NB4 (cell line): ENCODE results near the gene OPA3.

Source experiments
- DNase-seq: peaks from one replicate; pipeline ENCODE4 v3.0.0; 2010; ENCODE audit warnings: low read depth
- H3K4me3 ChIP-seq: one replicate; pipeline ENCODE4 v1.5.1; 2011; ENCODE audit warnings: mild to moderate bottlenecking, low read depth, low read length, moderate library complexity
- MYC ChIP-seq: IDR thresholded peaks from 2 replicates; pipeline ENCODE4 v1.6.1; 2011; ENCODE audit warnings: low read depth, low read length
- POLR2A ChIP-seq: IDR thresholded peaks from 2 replicates; pipeline ENCODE4 v1.6.1; 2011; ENCODE audit warnings: mild to moderate bottlenecking; ENCODE audit not compliant: insufficient read length; ENCODE audit errors: extremely low read depth
- TF ChIP-seq, protein P1 (sequence below): IDR thresholded peaks from one replicate; pipeline ENCODE4 v1.5.1; 2012; ENCODE audit warnings: low read depth, low read length
- TF ChIP-seq, protein P2 (sequence below): IDR thresholded peaks from 2 replicates; pipeline ENCODE4 v1.6.1; 2011; ENCODE audit warnings: low read depth, low read length

Gene OPA3

DNA sequence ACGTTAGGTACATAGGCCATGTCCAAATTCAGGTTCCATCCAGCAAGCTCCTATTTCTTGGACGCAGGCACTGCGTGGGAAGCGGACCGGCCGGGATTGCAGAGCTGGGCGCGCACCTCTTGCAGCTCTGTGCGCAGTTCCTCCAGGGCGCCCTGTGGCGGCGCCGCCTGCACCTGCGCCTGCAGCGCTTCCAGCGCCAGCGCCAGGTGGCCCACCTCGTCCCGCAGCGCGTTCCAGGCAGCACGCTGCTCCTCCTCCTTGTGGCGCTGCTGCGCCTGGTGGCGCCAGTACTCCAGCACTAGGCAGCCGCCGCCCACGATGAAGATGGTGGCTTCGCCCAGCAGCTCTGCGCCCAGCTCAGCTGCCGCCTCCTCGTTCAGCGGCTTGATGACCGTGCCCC lies 31.1 kb downstream of the OPA3 start:
- no peak for TF ChIP-seq POLR2A
- TF ChIP-seq, protein P1, sequence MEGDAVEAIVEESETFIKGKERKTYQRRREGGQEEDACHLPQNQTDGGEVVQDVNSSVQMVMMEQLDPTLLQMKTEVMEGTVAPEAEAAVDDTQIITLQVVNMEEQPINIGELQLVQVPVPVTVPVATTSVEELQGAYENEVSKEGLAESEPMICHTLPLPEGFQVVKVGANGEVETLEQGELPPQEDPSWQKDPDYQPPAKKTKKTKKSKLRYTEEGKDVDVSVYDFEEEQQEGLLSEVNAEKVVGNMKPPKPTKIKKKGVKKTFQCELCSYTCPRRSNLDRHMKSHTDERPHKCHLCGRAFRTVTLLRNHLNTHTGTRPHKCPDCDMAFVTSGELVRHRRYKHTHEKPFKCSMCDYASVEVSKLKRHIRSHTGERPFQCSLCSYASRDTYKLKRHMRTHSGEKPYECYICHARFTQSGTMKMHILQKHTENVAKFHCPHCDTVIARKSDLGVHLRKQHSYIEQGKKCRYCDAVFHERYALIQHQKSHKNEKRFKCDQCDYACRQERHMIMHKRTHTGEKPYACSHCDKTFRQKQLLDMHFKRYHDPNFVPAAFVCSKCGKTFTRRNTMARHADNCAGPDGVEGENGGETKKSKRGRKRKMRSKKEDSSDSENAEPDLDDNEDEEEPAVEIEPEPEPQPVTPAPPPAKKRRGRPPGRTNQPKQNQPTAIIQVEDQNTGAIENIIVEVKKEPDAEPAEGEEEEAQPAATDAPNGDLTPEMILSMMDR = no peak
- TF ChIP-seq, protein P2, sequence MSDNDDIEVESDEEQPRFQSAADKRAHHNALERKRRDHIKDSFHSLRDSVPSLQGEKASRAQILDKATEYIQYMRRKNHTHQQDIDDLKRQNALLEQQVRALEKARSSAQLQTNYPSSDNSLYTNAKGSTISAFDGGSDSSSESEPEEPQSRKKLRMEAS = no peak
- TF ChIP-seq MYC = no peak
- H3K4me3 ChIP-seq = no peak overlapping the region
- DNase-seq = no peak

DNA sequence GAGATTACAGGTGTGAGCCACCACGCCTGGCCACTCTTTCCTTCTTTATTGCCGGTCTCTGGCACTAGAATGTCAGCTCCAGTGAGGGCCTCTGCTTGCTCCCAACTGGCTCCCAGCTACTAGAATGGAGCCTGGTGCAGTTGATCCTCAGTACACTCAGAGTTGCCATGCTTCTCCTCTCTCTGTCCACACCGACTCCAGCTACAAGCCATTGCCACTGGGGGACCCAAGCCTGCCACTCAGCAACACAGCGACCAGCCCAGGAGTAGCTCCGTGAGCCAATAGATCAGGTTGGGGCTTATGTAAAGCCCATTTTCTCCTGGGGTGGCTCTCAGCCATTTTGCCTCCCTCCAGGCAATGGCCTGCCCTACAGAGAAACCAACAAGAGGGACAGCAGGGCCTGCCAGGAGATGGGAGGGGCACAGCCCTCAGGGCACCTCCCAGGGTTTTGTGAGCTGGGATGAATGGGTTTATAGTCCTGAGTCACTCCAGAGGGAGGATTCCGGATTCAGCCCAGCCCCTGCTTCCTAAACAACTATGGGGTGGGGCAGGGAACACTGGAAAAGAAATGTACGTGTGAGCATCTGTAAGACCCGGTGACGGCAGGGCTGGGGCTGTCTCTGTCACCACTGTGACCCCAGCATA lies 36.5 kb downstream of the OPA3 start:
- DNase-seq = no peak
- TF ChIP-seq POLR2A (no peak), MYC (no peak)
- TF ChIP-seq, protein P2 = no peak
- TF ChIP-seq, protein P1 = no peak

DNA sequence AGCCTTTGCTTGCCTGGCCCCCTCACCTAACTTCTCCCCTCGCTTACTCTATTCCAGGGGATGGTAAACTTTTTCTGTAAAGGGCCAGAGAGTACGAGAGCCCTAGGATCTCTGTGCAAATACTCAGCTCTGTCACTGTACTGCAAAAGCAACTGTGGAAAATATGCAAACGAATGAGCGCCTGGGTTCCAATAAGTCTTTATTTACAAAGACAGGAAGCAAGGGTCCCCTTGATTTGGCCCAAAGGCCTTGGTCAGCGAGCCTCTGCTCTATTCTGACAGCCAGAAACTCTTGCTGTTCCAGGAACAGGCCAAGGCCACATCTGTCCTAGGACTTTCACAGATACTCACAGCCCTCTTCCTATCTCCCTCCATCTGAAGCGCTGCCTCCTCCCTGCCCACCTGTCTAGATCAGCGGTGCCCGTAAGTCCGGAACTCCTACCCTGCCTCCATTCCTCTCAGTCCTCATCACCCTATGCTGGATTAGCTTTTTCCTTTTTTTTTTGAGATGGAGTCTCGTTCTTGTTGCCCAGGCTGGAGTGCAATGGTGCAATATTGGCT lies 37.3 kb downstream of the OPA3 start:
- DNase-seq = no peak
- TF ChIP-seq POLR2A = no peak
- TF ChIP-seq MYC = no peak
- TF ChIP-seq, protein P1 = no peak
- TF ChIP-seq, protein P2 = no peak
- no peak overlapping the region for H3K4me3 ChIP-seq

More for the DNA sequence above, 36.5 kb downstream of the OPA3 start:
- H3K4me3 ChIP-seq = no peak overlapping the region

DNA sequence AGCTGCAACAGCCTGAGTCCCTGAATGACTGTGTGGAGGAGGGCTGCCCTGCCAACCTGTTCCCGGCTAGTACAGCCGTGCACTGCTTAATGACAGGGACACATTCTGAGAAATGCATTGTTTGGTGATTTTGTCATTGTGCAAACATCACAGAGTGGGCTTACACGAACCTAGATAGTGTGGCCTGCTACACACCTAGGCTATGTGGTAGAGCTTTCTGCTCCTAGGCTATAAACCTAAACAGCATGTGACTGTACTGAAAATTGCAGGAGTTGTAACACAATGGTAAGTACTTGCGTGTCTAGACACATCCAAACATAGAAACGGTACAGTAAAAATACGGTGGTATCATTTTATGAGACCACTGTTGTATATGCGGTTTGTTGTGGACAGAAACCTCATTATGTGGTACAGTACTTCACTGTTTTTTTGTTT lies 42.4 kb downstream of the OPA3 start:
- no peak overlapping the region for H3K4me3 ChIP-seq
- TF ChIP-seq, protein P1 = no peak
- TF ChIP-seq, protein P2 = peak; percentile 37; the same call in 1 of the 2 replicates
- TF ChIP-seq POLR2A (no peak), MYC (no peak)
- peak; percentile 87 for DNase-seq

DNA sequence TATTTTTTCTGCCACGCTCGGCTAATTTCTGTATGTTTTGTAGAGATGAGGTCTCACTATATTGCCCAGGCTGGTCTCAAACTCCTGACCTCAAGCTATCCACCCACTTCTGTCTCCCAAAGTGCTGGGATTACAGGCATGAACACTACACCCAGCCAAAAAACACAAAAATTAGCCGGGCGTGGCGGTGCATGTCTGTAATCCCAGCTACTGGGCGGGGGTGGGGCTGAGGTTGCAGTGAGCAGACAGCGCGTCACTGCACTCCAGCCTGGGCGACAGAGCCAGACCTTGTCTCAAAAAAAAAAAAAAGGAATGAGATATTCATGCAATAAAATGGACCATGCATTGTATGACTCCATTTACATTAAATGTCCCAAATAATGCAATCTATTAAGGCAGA lies 45.1 kb downstream of the OPA3 start:
- TF ChIP-seq MYC (no peak), POLR2A (no peak)
- TF ChIP-seq, protein P2 = no peak
- TF ChIP-seq, protein P1 = no peak
- no peak for DNase-seq
- no peak overlapping the region for H3K4me3 ChIP-seq
